KMS-11 (cell line): ENCODE data around the gene PTPN6.

Experiments
- H2AFZ ChIP-seq: fragments of 200-600 bp; sonication (generic); 2 replicates; pipeline ENCODE4 v1.6.1; 2016; ENCODE audit warnings: antibody characterized with exemption, mixed run types, low read depth
- H3K27ac ChIP-seq: fragments of 200-600 bp; sonication (generic); 2 replicates; pipeline ENCODE4 v1.6.1; 2016; ENCODE audit warnings: mild to moderate bottlenecking, mixed run types
- H3K27me3 ChIP-seq: fragments of 200-600 bp; sonication (generic); 2 replicates; pipeline ENCODE4 v1.6.1; 2017; ENCODE audit warnings: mild to moderate bottlenecking, low read depth, mixed run types, moderate library complexity; ENCODE audit not compliant: insufficient read depth
- H3K36me3 ChIP-seq: fragments of 200-600 bp; sonication (generic); 2 replicates; pipeline ENCODE4 v1.6.1; 2017; ENCODE audit warnings: mild to moderate bottlenecking, mixed run types; ENCODE audit not compliant: insufficient read depth
- H3K4me1 ChIP-seq: fragments of 200-600 bp; sonication (generic); 2 replicates; pipeline ENCODE4 v1.6.1; 2016; ENCODE audit warnings: mild to moderate bottlenecking, low read depth, mixed run types; ENCODE audit not compliant: poor library complexity, severe bottlenecking
- H3K4me2 ChIP-seq: fragments of 200-600 bp; sonication (generic); 2 replicates; pipeline ENCODE4 v1.7.0; 2016; ENCODE audit warnings: mild to moderate bottlenecking, mixed run types
- H3K4me3 ChIP-seq: fragments of 200-600 bp; sonication (generic); IDR thresholded peaks from 2 replicates; pipeline ENCODE4 v1.6.1; 2017; ENCODE audit warnings: low read depth, low read length, mixed read lengths; ENCODE audit not compliant: insufficient read depth
- H3K79me2 ChIP-seq: fragments of 200-600 bp; sonication (generic); 2 replicates; pipeline ENCODE4 v1.6.1; 2016; ENCODE audit warnings: low read depth, mixed run types; ENCODE audit not compliant: insufficient read depth
- H3K9ac ChIP-seq: fragments of 200-600 bp; sonication (generic); 2 replicates; pipeline ENCODE4 v1.6.1; 2016; ENCODE audit warnings: mild to moderate bottlenecking, mixed run types
- H4K20me1 ChIP-seq: fragments of 200-600 bp; sonication (generic); 2 replicates; pipeline ENCODE4 v1.6.1; 2016; ENCODE audit warnings: mild to moderate bottlenecking, mixed run types; ENCODE audit not compliant: insufficient read depth
- CTCF ChIP-seq: fragments of 200-600 bp; sonication (generic); conservative IDR thresholded peaks from 2 replicates; pipeline ENCODE4 v1.6.1; 2017; ENCODE audit warnings: low read depth, mild to moderate bottlenecking, antibody characterized with exemption, low read length, moderate library complexity, mixed read lengths

The PTPN6 gene

GRCh38 chr12:6961695-6962284 is 10.6 kb downstream of the PTPN6 start:
- H3K27ac ChIP-seq = peak overlapping the region; percentile 50; the same call in 1 of the 2 replicates
- no peak overlapping the region for H3K4me3 ChIP-seq
- H3K4me1 ChIP-seq = peaks cover 3% of the 10 kb centered on the region
- H3K27me3 ChIP-seq = no peaks in the 10 kb centered on the region
- H3K9ac ChIP-seq = peak overlapping the region; percentile 42; the same call in 1 of the 2 replicates
- peaks cover 3% of the 10 kb centered on the region; the same call in 1 of the 2 replicates for H3K36me3 ChIP-seq
- peak overlapping the region; percentile 14; the same call in 1 of the 2 replicates for H2AFZ ChIP-seq
- peak overlapping the region; percentile 6; the same call in 1 of the 2 replicates for H3K4me2 ChIP-seq
- H3K79me2 ChIP-seq = no peaks in the 10 kb centered on the region
- 0 out of 2 replicates have a peak, but pooled peaks have one; percentile 24 for TF ChIP-seq CTCF
- H4K20me1 ChIP-seq = no peaks in the 10 kb centered on the region

GRCh38 chr12:6962285-6963015 is 11.3 kb downstream of the PTPN6 start:
- H3K27me3 ChIP-seq = no peaks in the 10 kb centered on the region
- H3K4me3 ChIP-seq = no peak overlapping the region
- no peaks in the 10 kb centered on the region; the same call in 1 of the 2 replicates for H3K79me2 ChIP-seq
- peak overlapping the region; percentile 42; the same call in 1 of the 2 replicates for H3K9ac ChIP-seq
- no peak for TF ChIP-seq CTCF
- H3K4me2 ChIP-seq = peak overlapping the region; percentile 6; the same call in 1 of the 2 replicates
- H4K20me1 ChIP-seq = no peaks in the 10 kb centered on the region
- peak overlapping the region; percentile 50; the same call in 1 of the 2 replicates for H3K27ac ChIP-seq
- peaks cover 8% of the 10 kb centered on the region; the same call in 1 of the 2 replicates for H3K36me3 ChIP-seq
- peak overlapping the region; percentile 14; the same call in 1 of the 2 replicates for H2AFZ ChIP-seq
- peaks cover 3% of the 10 kb centered on the region for H3K4me1 ChIP-seq

GRCh38 chr12:6963016-6963731 is 12.0 kb downstream of the PTPN6 start:
- Histone ChIP-seq H3K27ac (no peak overlapping the region), H3K27me3 (no peaks in the 10 kb centered on the region), H3K9ac (no peak overlapping the region), H3K4me3 (no peak overlapping the region), H2AFZ (no peak overlapping the region), H3K4me1 (peaks cover 8% of the 10 kb centered on the region), H4K20me1 (no peaks in the 10 kb centered on the region), H3K79me2 (no peaks in the 10 kb centered on the region; the same call in 1 of the 2 replicates), H3K4me2 (no peak overlapping the region), H3K36me3 (peaks cover 8% of the 10 kb centered on the region; the same call in 1 of the 2 replicates)
- TF ChIP-seq CTCF = no peak

- Histone ChIP-seq H2AFZ (no peak overlapping the region), H3K27me3 (no peaks in the 10 kb centered on the region), H3K4me3 (no peak overlapping the region), H3K79me2 (peaks cover 6% of the 10 kb centered on the region), H3K4me2 (no peak overlapping the region), H4K20me1 (no peaks in the 10 kb centered on the region), H3K36me3 (peaks cover 8% of the 10 kb centered on the region; the same call in 1 of the 2 replicates), H3K9ac (no peak overlapping the region), H3K4me1 (peaks cover 15% of the 10 kb centered on the region), H3K27ac (no peak overlapping the region; the same call in 1 of the 2 replicates)
- no peak for TF ChIP-seq CTCF
These were observed 12.7 kb downstream of the PTPN6 start for GRCh38 chr12:6963791-6964413.
